GM13976 (cell line): ENCODE measurements around the gene IRX4.

ENCODE experiments used
- DNase-seq: peaks from one replicate; pipeline ENCODE4 v3.0.0; 2012; ENCODE audit warnings: low spot score
- CTCF ChIP-seq: IDR thresholded peaks from 2 replicates; pipeline ENCODE4 v1.5.1; 2012; ENCODE audit warnings: borderline replicate concordance, mild to moderate bottlenecking; ENCODE audit not compliant: insufficient read depth; ENCODE audit errors: extremely low read depth, missing control alignments, control extremely low read depth
- in situ Hi-C: fragments of 300-500 bp; cut with MboI; formaldehyde crosslinking; loops from one replicate; pipeline ENCODE4 v1.12.0; 2022; ENCODE audit warnings: low sequenced_read_pairs, mixed read lengths, inconsistent platforms; ENCODE audit not compliant: unreplicated experiment

The IRX4 gene

GRCh38 chr5:1893754-1894153 lies 11.0 kb upstream of the IRX4 start:
- in situ Hi-C loops, result no loop called here
- TF ChIP-seq CTCF, result no peak
- DNase-seq, result no peak

- no peak for DNase-seq
- in situ Hi-C loops, result no loop called here
- TF ChIP-seq CTCF, result no peak
These were observed 10.1 kb upstream of the IRX4 start for GRCh38 chr5:1892685-1893445.

GRCh38 chr5:1892211-1892610 lies 9.5 kb upstream of the IRX4 start:
- no peak for DNase-seq
- TF ChIP-seq CTCF, result no peak
- in situ Hi-C loops, result no loop called here

- DNase-seq, result no peak
- no peak for TF ChIP-seq CTCF
- in situ Hi-C loops, result no loop called here
These were observed 8.7 kb upstream of the IRX4 start for GRCh38 chr5:1891391-1891790.

GRCh38 chr5:1890296-1890695 lies 7.6 kb upstream of the IRX4 start:
- in situ Hi-C loops, result no loop called here
- TF ChIP-seq CTCF, result no peak
- DNase-seq, result no peak

- TF ChIP-seq CTCF, result no peak
- DNase-seq, result no peak
- in situ Hi-C loops, result no loop called here
These were observed 6.8 kb upstream of the IRX4 start for GRCh38 chr5:1889321-1890065.
